ENCODE measurements around the gene MYO5B.

The MYO5B gene

DNA sequence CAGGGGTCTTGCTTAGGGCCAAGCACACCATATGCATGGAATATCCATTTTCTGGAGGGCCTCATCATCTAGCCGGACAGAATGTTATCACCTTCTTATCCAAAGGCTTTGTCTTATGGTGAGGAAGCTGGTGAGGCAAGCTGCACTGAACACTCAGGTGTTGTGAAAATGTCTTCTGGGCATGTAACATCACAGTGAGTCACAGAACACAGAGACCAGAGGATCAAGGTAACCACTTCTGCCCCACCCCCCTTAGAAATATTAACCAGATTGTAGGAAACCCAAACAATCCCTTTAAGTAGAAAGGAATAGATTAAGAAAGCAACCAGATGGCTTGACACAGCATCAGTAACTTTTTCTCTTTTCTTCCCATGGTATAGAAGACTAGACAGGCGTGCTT is 51.1 kb downstream of the MYO5B start:
- DNase-seq = no peak

DNA sequence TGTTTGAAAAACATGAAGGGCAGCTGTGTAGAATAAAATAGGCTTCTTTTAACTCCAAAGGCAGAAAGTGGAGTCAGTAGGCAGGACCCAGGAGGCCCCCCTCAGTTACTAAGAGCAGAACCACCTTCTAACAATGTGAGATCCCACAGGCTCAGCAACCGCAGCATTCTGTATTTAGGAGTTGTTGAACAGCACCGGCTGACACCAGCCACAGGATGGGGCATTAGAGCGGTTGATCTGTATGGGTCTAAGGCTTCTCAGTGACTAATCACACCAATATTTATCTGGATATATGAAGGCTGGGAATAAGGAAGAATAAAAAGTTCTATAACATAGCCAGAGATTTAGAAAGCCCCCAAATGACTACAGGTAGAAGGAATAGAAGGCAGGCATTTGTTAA is 51.7 kb downstream of the MYO5B start:
- no peak for DNase-seq

DNA sequence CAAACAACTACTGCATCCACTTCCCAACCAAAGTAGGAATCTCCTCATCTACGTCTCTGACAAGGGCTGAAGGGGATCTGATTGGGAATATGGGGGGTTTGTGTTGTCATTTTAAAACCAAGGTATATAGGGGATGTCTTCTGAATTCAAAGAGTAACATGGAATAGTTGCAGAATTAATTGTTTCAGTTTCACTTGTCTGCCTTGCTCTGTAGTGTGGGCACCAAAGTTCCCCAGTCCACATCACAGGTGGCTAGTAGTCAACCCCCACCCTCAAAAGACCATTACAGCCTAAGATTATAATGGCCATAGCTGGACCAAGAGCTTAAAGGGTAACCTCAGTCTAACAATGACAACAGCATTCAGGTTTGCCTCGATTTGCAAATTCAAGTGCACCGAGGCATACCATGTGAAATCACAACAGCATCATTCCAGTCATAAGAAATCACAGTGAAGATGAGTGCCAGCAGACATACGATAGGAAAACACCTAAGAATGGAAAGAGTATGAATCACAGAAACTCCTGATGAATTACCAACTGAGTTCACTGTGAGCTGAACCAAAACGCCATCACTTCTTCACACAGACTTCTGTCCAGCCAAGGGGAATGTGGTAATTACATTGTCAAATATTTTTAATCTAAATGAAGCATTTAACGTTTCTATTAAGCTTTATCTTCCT is 52.4 kb downstream of the MYO5B start:
- DNase-seq = no peak

DNA sequence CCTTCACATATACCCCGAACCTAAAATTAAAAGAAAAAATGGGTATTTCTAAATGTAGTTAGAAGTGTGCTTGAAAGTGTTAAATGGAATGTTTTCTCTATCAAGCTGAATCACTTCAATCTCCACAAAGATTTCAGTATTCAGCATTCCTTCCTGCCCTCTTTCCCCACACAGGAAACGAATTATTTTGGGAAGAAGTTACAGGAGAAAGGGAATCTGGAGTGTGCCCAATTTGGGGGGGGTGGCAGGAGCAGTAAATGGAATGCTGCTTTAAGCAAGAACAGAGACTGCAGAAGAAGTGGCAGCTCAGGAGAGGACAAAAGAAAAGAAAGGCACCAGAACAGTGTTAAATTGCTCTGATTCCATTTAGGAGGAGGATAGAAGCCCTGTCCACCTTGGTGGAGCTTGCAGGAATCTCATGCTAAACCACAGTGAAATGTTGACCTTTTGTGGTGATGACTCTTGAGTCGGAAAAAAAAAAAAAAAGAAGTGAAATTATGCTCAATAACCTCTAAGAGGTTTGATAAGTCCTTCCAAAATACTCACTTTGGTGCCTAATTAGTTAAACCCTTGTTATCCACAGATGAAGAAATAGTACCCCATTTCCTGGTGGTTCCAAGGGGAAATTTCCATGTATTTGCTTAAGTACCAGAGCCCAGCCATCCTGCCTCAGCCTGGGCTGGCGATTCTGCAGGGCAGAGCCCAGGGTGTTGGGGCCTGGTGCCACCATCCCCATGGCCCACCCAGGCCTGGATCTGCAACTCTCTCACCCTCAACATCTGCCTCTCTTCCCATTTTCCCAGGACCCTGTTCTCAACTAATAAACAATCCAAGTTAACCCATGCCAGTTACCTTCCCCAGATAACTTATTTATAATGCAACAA is 56.5 kb downstream of the MYO5B start:
- DNase-seq = no peak

DNA sequence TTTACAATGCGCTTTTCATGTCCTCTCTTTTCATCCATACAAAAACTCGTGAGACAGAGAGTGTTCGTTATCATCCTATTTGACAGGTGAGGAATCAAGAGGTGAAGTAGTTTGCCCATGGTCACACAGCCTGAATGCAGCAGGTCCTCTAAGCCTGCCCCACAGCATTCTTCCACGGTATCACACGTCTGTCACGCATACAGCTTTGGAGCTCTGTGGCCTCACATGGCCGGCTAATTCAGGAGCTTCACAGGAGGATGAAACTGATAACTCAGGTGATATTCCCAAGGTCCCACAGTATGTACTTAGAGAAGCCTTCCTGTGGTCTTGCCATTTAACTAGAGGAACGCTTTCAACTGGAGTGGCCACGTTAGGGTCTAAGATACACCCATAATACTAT is 59.0 kb downstream of the MYO5B start:
- DNase-seq = no peak

DNA sequence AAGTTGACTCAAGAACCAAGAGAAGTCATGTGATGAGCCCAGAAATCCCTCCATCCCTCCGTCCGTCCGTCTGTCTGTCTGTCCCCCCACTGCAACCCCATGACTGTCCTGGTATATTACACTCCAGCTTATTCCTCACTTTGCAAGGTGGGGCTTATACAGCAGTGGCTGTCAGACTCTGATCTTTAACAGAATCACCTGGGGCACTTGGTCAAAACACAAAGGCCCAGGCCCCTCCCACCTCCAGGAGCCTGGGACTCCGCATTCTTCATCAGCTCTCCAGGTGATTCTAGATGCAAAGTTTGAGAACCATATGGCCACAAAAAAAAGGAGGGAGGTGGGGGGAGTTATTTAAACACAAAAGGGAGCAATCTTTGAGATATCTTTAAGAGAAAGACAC is 61.4 kb downstream of the MYO5B start:
- no peak for DNase-seq

DNA sequence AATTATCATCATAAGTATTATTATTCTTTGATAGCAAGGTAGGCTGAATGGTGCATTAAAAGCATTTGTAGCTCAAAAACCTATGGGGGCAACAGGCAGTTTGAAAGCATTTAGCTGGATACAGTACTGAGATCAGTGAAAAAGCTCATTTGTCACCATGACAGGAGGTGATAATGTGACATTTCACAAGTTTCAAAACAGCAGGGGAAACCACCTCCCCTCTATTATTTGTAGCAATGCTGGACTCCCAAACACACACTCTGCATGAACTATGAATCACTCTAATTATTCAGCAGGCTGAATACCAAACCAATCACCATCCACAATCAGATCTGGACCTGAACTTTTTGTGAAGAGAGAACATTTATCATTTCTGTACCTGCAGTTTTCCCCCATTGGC is 63.4 kb downstream of the MYO5B start:
- DNase-seq = no peak

DNA sequence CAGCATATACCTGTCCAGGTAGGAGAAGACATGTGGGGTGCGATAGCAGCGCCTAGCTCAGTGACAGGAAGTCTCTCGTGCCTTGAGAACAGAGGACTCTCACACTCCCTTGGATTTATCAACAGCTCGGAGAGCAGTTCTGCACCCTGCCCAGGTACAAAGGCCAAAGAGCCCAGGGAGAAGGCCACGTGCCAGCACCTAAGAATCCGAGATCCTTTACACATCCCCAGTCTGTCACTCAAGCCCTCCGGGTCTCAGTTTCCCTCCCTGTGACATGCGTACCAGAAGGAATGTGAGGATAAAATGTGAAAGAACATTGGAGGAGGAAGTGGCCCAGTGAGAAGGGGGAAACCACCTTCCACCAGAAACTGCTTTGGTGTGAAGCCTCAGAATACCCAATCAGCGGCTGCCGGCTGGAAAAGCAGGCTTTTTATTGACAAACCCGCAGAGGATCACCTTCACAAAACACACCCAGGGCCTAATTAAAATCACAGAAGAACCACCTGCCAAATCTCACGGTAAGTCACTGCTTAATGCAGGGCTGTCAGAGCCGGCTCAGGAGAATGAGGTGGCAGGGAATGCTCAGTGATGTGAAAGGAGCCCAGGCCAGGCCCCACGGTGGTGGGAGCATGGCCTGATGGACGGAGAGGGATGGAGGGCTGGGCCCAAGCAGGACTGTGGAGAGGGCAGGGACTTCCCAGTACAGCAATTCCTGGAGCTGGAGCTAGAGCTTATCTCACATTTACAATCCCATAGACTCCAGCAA is 66.3 kb downstream of the MYO5B start:
- DNase-seq = no peak

DNA sequence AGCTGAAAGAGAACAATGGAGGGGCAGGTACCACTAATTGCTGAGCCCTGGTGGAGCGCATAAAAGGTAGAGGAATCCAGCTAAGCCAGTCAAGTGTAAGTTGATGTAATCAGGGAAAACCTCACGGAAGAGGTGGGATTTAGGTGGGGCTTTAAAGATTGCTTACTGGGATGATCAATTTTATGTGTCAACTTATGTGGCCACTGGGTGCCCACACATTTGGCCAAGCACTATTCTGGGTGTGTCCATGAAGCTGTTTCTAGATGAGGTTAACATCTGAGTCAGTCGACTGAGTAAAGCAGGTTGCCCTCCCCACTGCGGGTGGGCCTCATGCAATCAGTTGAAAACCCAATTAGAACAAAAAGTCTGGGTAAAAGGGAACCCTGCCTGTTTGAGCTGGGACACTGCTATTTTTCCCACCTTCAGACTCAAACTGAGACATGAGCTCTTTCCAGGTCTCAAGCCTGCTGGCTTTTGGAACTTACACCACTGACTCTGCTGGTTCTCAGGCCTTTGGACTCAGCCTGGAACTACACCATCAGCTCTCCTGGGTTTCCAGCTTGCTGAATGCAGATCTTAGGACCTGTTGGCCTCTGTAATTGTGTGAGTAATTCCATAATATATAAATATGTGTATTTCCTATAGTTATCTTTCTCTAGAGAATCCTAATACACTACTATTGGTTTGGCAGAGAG is 67.3 kb downstream of the MYO5B start:
- no peak for DNase-seq

DNA sequence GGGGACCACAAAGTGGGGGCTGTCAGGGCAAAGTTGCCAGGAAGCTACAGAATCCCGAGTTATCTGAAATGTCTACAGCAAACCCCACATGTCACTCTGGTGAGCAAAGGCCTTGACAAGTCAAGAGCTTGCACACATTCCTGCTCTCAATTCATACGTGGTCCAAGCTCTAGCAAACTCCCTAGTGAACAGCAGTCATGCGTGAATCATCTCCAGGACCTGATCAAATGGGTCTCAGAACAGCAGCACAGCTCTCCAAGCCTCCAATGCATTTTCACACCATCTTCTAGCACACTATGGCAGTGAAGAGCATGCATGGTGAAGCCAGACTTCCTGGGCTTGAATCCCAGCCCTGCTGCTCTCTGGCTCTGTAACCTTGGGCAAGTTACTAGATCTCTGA is 68.5 kb downstream of the MYO5B start:
- no peak for DNase-seq

DNA sequence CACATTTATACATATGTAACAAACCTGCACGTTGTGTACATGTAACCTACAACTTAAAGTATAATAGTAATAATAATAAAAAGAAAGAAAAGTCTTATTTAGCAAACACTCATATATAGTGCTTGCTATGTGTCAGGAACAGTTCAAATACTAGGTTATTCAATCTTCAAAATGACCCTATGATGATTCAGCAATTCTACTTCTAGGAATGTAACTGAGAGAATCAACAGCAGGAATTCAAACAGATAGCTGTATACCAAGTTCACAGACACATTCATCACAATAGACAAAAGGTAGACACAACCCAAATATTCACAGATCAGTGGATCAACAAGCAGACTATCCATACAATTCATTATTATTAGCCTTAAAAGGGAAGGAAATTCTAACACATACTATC is 69.5 kb downstream of the MYO5B start:
- no peak for DNase-seq

DNA sequence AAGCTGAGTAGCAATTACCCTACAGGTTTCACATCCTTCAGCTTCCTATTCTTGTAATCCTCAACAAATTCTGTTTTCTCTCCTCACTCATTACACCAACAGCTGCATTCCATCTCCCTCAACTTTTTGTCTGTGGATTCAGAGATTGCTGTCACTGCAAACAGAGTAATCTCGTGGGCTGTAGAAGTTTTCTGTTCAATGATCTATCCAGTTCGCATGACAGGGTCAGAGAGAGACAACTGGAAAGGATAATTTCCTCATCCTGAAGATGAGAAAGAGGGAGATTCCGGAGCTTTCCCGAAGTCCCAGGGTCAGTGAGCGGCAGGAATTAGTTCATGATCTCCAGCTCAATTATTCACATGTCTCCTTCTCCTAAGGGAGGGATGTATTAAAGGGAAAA is 75.7 kb downstream of the MYO5B start:
- no peak for DNase-seq

DNA sequence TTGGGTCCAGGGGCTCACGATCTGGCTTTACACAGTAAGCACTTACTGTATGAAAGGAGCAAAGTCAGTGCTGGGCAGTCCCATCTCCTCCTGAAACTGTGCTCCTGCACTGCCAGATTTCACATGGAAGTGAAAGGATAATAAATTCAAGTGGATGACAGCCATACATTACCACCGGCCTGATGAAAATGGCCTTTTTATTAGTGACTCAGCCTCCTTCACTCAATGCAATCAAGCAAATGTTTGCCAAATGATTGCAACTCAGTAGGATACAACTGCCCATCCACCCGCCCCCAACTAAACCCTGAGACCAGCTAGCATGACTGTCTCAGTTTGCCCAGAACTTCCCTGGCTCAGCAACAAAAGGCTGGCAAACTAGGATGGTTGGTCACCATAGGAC is 77.1 kb downstream of the MYO5B start:
- DNase-seq = no peak

DNA sequence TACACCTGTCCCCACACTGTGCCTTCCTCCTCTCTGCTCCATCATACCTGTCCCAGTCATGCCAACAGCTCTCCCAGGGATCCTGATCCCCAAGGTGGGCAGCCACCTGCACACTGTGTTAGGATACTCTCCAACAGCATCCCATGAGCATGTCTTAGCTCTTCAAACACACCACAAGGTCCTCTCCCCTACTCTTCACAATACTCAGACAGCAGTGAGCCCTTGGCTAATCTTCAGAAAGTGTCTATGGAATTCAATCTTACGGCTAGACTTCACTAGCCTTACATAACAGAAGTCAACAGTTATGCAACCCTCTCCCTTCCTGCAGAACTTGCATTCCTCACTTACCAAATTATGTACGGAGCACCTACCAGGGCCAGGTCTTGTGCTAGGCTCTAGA is 79.9 kb downstream of the MYO5B start:
- no peak for DNase-seq

DNA sequence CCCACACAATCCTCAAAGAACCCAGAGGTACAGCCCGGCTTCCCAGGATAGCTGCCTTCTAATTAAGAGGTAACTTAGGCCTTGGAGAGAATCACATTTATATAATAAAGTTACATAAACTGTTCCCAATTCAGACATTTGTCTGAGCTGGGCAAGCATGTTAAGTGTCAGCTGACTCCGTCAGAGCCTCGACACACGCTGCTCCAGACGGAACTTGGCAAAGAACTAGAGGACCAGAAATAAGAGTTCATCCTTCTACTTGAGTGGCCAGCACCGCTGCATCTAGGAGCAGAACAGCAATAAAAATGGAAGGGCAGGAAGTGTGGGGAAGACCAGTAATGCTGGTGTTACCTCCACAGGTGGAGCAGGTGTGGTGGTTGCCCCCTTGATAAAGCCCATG is 80.5 kb downstream of the MYO5B start:
- no peak for DNase-seq

DNA sequence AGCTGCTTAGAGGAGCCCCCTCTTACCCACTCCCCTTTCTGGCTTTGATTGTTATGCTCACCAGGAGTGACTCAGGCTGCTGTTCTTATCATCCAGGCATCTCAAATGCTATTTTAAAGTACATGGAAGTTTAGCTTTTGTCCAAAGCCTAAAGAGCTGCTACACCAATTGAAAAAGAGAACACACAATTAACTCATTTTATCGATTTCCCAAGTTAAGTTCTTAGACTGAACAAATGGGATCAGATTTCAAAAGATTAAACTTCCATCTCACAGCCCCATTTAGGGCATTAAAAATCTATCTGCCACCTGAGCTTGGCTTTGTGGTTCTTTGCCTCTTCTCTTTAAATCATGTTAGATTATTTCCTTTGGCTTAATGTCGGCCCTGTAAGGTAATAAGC is 81.2 kb downstream of the MYO5B start:
- no peak for DNase-seq

DNA sequence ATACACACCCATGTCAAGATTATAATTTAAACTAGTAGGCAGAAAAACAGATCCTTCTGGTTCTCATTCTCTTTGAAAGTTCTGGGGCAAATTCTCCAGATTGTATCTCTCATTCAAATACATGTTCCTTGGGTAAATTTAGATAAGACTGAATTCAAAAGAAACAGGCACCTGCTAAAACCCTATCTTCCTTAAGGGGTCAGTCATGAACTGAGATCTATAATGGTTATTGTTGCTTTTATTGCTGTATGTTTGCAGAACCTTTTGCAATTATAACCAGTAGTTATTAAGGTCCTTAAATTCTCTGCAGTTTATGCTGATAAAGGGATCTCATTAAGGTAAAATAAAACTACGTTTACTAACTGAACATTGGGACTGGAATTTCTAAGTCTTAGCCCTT is 83.5 kb downstream of the MYO5B start:
- no peak for DNase-seq

DNA sequence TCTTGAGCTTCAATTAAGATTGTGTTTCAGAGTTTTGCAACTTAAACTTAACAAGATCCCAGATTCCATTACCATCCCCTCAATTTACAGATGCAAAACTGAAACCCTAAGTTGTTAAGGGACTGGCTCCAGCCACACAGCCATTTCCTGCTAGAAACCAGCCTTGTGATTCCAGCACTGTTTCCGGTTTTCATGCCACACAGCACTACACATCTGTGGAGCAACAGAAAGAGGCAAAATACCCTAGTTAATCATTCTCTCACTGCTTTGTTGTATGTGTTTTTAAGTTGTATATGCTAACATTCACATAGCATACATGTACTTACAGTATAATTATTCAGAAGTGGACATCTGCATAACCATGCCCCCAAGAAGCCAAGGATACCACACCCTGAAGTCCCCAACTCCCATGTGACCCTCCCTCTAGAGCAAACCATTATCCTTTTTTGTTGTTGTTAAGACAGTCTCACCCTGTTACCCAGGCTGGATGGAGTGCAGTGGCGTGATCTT is 87.4 kb downstream of the MYO5B start:
- DNase-seq = no peak

DNA sequence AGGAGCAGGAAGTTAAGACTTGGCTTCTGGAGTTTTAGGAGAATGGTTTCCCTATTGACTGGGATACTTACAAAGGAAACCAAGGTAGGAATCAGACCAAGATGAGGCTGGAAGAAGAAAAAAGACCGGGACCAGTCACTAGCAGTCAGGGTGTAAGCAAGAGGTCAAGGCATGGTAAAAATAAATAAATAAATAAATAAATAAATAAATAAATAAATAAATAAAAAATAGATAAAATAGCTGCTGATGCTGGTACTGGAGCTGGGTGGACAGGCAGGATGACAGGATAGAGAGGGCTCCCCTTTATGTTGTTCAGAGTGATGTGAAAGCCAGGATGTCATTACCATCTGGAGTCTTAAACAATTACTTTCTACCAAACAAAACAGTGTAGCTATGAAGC is 89.9 kb downstream of the MYO5B start:
- no peak for DNase-seq

DNA sequence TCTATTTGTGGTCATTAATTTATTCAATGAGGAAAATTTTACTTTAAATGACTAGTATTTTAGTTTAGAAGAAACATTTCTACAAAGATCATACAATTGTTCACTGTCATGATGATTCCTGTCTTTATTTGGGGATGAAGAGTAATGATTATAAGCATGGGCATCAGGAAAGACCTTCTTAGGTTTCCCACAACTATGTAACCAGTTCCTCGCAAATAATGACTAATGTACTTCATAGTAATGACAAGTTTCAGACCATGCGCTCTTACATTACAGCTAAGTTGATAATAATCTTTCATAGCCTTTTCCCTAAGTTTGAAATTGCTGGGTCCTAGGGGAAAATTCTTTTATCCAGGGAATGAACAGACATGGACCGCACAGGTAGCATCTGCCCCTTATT is 90.5 kb downstream of the MYO5B start:
- no peak for DNase-seq

DNA sequence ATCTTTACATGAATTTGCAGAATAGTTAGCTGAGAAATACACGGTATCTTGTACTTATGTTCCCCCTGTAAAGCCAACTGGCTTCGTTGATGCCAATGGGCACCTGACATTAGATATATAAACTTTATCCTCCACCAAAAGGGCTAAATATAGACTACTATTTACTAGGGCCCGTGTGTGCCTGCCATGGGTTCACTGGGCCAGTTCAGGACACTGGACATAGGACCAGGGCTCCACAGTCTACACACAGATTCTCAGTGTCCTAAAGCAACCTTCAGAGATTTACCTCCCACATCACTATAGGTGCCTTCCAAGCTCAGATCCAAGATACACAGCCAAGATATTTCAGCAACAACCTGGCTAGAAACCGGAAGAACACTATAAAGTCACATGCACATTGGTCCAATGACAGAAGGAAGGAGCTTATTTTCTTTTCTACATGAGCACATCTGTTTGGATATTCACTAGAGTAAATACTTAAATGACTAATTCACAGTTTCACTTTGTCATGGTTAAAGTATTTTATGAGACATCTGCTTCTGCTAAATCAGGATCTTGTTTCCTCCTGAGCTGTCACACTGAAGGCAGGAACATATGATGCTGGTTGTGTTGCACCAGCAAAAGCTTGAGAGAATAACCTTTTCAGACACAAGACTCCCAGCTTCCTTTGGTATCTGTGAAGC is 95.1 kb downstream of the MYO5B start:
- no peak for DNase-seq

DNA sequence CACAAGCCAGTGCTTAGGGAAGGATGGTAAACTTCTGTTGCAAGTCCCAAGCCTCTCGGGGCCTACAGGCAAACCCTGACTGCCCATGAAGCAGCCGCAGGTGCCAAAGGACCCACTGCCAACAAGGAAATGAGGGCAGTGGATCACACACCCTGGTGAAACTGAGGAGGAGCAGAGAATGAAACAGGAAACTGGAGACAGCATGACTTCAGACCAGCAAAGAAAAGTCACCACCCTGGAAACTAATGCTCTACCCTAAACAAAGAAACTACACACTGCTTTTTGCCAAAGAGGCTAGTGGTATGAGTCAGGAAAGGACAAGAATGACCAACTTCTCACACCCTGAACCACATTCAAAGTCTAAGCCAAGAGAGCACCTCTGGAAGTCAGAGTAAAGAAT is 97.2 kb downstream of the MYO5B start:
- DNase-seq = no peak
